HEK293 (cell line): ENCODE measurements around the gene PDK4.
"Not testable (repeated sequence)": the region's sequence is repeated elsewhere in the genome, so short reads cannot be mapped to it uniquely, and the experiment has no call there.

Experiments used
- CTCF ChIA-PET: fragments of 350-600 bp; formaldehyde crosslinking; extraction: SDS; loops from one replicate; lab custom pipeline; 2021; ENCODE audit warnings: antibody characterized with exemption; lab: Yijun Ruan, JAX
- POLR2A ChIA-PET: fragments of 300-600 bp; formaldehyde crosslinking; extraction: SDS; loops from one replicate; lab custom pipeline; 2020; ENCODE audit warnings: antibody characterized with exemption, inconsistent platforms; lab: Yijun Ruan, JAX
- H3K27ac ChIP-seq: fragments of 200-500 bp; sonication (Bioruptor generic); 2 replicates; pipeline ENCODE4 v1.5.1; 2014; ENCODE audit warnings: low read depth, low read length, control low read depth, inconsistent platforms; ENCODE audit errors: extremely low read depth
- H3K36me3 ChIP-seq, 2 experiments: fragments of 200-500 bp in 1 of 2; sonication (Bioruptor generic) in 1 of 2; 1 replicate in 1 of 2; 2 replicates in 1 of 2; pipeline ENCODE4 v1.5.1; 2014 to 2017; ENCODE audit warnings: inconsistent platforms in 2 of 2, low read length in 2 of 2; ENCODE audit not compliant: control insufficient read depth in 2 of 2, insufficient read depth in 1 of 2
- H3K4me1 ChIP-seq: fragments of 200-500 bp; sonication (Bioruptor generic); 2 replicates; pipeline ENCODE4 v1.5.1; 2014; ENCODE audit warnings: mild to moderate bottlenecking, low read length, inconsistent platforms; ENCODE audit not compliant: control insufficient read depth, insufficient read depth
- H3K4me3 ChIP-seq: 2 replicates; pipeline ENCODE4 v1.5.1; 2011; ENCODE audit warnings: low read depth, mild to moderate bottlenecking, control low read depth, low read length, moderate library complexity
- H3K9me3 ChIP-seq: fragments of 200-500 bp; sonication (Bioruptor generic); 2 replicates; pipeline ENCODE4 v1.5.1; 2014; ENCODE audit warnings: low read depth, low read length, inconsistent platforms; ENCODE audit not compliant: control insufficient read depth, insufficient read depth
- RBAK ChIP-seq: fragments of 450-650 bp; formaldehyde crosslinking; IDR thresholded peaks from 2 replicates; pipeline ENCODE4 v1.5.1; 2016; ENCODE audit warnings: missing biosample characterization, missing genetic modification characterization
- ZNF146 ChIP-seq: fragments of 450-650 bp; formaldehyde crosslinking; IDR thresholded peaks from 2 replicates; pipeline ENCODE4 v1.5.1; 2016; ENCODE audit warnings: missing biosample characterization, missing genetic modification characterization
- ZNF221 ChIP-seq: fragments of 450-650 bp; formaldehyde crosslinking; IDR thresholded peaks from 2 replicates; pipeline ENCODE4 v1.5.1; 2017; ENCODE audit warnings: missing biosample characterization, missing genetic modification characterization, borderline replicate concordance
- ZNF223 ChIP-seq: fragments of 450-650 bp; formaldehyde crosslinking; IDR thresholded peaks from 2 replicates; pipeline ENCODE4 v1.5.1; 2016; ENCODE audit warnings: missing biosample characterization, missing genetic modification characterization
- ZNF239 ChIP-seq: fragments of 450-650 bp; formaldehyde crosslinking; IDR thresholded peaks from 2 replicates; pipeline ENCODE4 v1.5.1; 2016; ENCODE audit warnings: missing biosample characterization, missing genetic modification characterization
- ZNF521 ChIP-seq: fragments of 450-650 bp; formaldehyde crosslinking; IDR thresholded peaks from 2 replicates; pipeline ENCODE4 v1.5.1; 2017; ENCODE audit warnings: missing biosample characterization, mild to moderate bottlenecking, missing genetic modification characterization
- ZNF560 ChIP-seq: fragments of 450-650 bp; formaldehyde crosslinking; IDR thresholded peaks from 2 replicates; pipeline ENCODE4 v1.5.1; 2017; ENCODE audit warnings: missing biosample characterization, missing genetic modification characterization, borderline replicate concordance
- ZNF580 ChIP-seq: fragments of 450-650 bp; formaldehyde crosslinking; IDR thresholded peaks from 2 replicates; pipeline ENCODE4 v1.5.1; 2016; ENCODE audit warnings: missing biosample characterization, missing genetic modification characterization
- ZNF660 ChIP-seq: fragments of 450-650 bp; IDR thresholded peaks from 2 replicates; pipeline ENCODE4 v1.5.1; 2018; ENCODE audit warnings: missing biosample characterization, mild to moderate bottlenecking, missing genetic modification characterization
- ZNF692 ChIP-seq: fragments of 450-650 bp; formaldehyde crosslinking; IDR thresholded peaks from 2 replicates; pipeline ENCODE4 v1.5.1; 2016; ENCODE audit warnings: missing biosample characterization, missing genetic modification characterization
- ZNF704 ChIP-seq: fragments of 450-650 bp; formaldehyde crosslinking; IDR thresholded peaks from 2 replicates; pipeline ENCODE4 v1.5.1; 2016; ENCODE audit warnings: missing biosample characterization, missing genetic modification characterization
- ZNF707 ChIP-seq: fragments of 450-650 bp; formaldehyde crosslinking; IDR thresholded peaks from 2 replicates; pipeline ENCODE4 v1.5.1; 2016; ENCODE audit warnings: missing biosample characterization, missing genetic modification characterization
- ZNF768 ChIP-seq: fragments of 450-650 bp; formaldehyde crosslinking; IDR thresholded peaks from 2 replicates; pipeline ENCODE4 v1.5.1; 2018; ENCODE audit warnings: missing biosample characterization, mild to moderate bottlenecking, missing genetic modification characterization
- ZNF777 ChIP-seq: fragments of 450-650 bp; formaldehyde crosslinking; IDR thresholded peaks from 2 replicates; pipeline ENCODE4 v1.5.1; 2017; ENCODE audit warnings: missing biosample characterization, missing genetic modification characterization, borderline replicate concordance
- TF ChIP-seq, protein P1 (sequence below): IDR thresholded peaks from 2 replicates; pipeline ENCODE4 v1.6.1; 2011; ENCODE audit warnings: mild to moderate bottlenecking, low read depth, low read length, borderline replicate concordance
- TF ChIP-seq, protein P2 (sequence below): fragments of 450-650 bp; formaldehyde crosslinking; IDR thresholded peaks from 2 replicates; pipeline ENCODE4 v1.5.1; 2016; ENCODE audit warnings: missing biosample characterization, missing genetic modification characterization
- TF ChIP-seq, protein P3 (sequence below): fragments of 450-650 bp; formaldehyde crosslinking; IDR thresholded peaks from 2 replicates; pipeline ENCODE4 v1.5.1; 2016; ENCODE audit warnings: missing biosample characterization, missing genetic modification characterization
- TF ChIP-seq, protein P4 (sequence below): fragments of 450-650 bp; formaldehyde crosslinking; IDR thresholded peaks from 2 replicates; pipeline ENCODE4 v1.5.1; 2017; ENCODE audit warnings: missing biosample characterization, mild to moderate bottlenecking, missing genetic modification characterization, moderate library complexity

PDK4 gene

DNA sequence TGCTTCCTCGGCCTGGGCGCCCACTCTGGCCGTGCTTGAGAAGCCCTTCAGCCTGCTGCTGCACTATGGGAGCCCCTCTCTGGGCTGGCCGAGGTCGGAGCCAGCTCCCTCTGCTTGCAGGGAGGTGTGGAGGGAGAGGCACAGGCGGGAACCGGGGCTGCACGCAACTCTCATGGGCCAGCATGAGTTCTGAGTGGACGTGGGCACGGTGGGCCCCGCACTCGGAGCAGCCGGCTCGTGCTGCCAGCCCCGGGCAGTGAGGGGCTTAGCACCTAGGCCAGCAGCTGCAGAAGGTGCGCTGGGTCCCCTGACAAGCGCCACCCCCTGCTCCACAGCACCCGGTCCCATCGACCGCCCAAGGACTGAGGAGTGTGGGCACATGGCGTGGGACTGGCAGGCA, 9.0 kb upstream of the PDK4 start:
- Histone ChIP-seq H3K27ac (no peak overlapping the region), H3K36me3 (no peaks in the 10 kb centered on the region), H3K4me1 (peaks cover 11% of the 10 kb centered on the region), H3K9me3 (no peaks in the 10 kb centered on the region), H3K4me3 (no peak overlapping the region)
- TF ChIP-seq ZNF521 (no peak), ZNF239 (tag by site-specific recombination) (no peak), RBAK (tag by site-specific recombination) (0 out of 2 replicates have a peak, but pooled peaks have one; percentile 22), ZNF560 (tag by site-specific recombination) (no peak), ZNF768 (tag by site-specific recombination) (no peak)
- TF ChIP-seq, protein P1, sequence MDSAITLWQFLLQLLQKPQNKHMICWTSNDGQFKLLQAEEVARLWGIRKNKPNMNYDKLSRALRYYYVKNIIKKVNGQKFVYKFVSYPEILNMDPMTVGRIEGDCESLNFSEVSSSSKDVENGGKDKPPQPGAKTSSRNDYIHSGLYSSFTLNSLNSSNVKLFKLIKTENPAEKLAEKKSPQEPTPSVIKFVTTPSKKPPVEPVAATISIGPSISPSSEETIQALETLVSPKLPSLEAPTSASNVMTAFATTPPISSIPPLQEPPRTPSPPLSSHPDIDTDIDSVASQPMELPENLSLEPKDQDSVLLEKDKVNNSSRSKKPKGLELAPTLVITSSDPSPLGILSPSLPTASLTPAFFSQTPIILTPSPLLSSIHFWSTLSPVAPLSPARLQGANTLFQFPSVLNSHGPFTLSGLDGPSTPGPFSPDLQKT = no peak
- TF ChIP-seq, protein P2, sequence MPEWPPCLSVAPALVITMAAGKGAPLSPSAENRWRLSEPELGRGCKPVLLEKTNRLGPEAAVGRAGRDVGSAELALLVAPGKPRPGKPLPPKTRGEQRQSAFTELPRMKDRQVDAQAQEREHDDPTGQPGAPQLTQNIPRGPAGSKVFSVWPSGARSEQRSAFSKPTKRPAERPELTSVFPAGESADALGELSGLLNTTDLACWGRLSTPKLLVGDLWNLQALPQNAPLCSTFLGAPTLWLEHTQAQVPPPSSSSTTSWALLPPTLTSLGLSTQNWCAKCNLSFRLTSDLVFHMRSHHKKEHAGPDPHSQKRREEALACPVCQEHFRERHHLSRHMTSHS (tag by site-specific recombination) = no peak
- TF ChIP-seq, protein P3, sequence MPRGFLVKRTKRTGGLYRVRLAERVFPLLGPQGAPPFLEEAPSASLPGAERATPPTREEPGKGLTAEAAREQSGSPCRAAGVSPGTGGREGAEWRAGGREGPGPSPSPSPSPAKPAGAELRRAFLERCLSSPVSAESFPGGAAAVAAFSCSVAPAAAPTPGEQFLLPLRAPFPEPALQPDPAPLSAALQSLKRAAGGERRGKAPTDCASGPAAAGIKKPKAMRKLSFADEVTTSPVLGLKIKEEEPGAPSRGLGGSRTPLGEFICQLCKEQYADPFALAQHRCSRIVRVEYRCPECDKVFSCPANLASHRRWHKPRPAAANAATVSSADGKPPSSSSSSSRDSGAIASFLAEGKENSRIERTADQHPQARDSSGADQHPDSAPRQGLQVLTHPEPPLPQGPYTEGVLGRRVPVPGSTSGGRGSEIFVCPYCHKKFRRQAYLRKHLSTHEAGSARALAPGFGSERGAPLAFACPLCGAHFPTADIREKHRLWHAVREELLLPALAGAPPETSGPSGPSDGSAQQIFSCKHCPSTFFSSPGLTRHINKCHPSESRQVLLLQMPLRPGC = no peak
- CTCF ChIA-PET = interaction anchor here (0.6 kb wide), 1 partner anchor 72 kb away, joined by 3 read pairs; no protein-coding TSS in a partner anchor
- POLR2A ChIA-PET = no interaction called here

GRCh38 chr7:95604811-95605210, 8.5 kb upstream of the PDK4 start:
- H3K36me3 ChIP-seq, H3K4me3 ChIP-seq, H3K27ac ChIP-seq, POLR2A ChIA-PET, H3K9me3 ChIP-seq, H3K4me1 ChIP-seq, CTCF ChIA-PET: not testable (repeated sequence)
- TF ChIP-seq ZNF580 (peak; percentile 50; the same call in 1 of the 2 replicates), ZNF146 (tag by site-specific recombination) (peak; percentile 92)

DNA sequence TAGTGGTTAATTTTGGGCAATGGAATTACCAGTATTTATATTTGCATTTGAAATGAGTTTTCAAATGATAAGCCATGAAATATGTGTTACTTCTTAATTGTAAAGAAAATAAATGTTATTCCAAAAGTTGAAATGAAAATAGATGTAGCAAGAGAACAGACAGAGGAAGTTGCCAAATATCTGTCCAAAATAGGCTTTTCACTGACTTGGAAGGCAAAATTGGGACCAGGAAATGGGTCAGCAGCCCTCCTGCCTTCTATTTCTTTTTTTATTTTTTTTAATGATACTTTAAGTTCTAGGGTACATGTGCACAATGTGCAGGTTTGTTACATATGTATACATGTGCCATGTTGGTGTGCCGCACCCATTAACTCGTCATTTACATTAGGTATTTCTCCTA, 8.1 kb upstream of the PDK4 start:
- CTCF ChIA-PET, H3K36me3 ChIP-seq, H3K4me1 ChIP-seq, H3K9me3 ChIP-seq, POLR2A ChIA-PET, H3K27ac ChIP-seq, H3K4me3 ChIP-seq: not testable (repeated sequence)

GRCh38 chr7:95602421-95602820, 6.1 kb upstream of the PDK4 start:
- Histone ChIP-seq H3K36me3 (no peaks in the 10 kb centered on the region), H3K4me3 (no peak overlapping the region), H3K9me3 (no peaks in the 10 kb centered on the region), H3K27ac (no peak overlapping the region), H3K4me1 (no peaks in the 10 kb centered on the region)
- CTCF ChIA-PET = no interaction called here
- POLR2A ChIA-PET = no interaction called here
- TF ChIP-seq ZNF223 (tag by site-specific recombination) (no peak), ZNF221 (no peak), ZNF704 (tag by site-specific recombination) (no peak), ZNF692 (tag by site-specific recombination) (no peak), ZNF777 (tag by site-specific recombination) (no peak), ZNF707 (tag by site-specific recombination) (no peak), ZNF660 (tag by site-specific recombination) (no peak)
- TF ChIP-seq, protein P4, sequence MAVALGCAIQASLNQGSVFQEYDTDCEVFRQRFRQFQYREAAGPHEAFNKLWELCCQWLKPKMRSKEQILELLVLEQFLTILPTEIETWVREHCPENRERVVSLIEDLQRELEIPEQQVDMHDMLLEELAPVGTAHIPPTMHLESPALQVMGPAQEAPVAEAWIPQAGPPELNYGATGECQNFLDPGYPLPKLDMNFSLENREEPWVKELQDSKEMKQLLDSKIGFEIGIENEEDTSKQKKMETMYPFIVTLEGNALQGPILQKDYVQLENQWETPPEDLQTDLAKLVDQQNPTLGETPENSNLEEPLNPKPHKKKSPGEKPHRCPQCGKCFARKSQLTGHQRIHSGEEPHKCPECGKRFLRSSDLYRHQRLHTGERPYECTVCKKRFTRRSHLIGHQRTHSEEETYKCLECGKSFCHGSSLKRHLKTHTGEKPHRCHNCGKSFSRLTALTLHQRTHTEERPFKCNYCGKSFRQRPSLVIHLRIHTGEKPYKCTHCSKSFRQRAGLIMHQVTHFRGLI = no peak
